H1 (cell line): ENCODE measurements around the gene CBLN3. TPM values are rescaled to one million over a fixed set of nuclear protein-coding genes. Genes with fewer than 3 reads are reported as not detected.

Experiments
- CTCF ChIA-PET: fragments of 300-600 bp; sonication (Branson Sonifier 250); formaldehyde crosslinking; loops from one replicate; lab custom pipeline; 2021; ENCODE audit not compliant: partially characterized antibody; lab: Charles Lee
- POLR2A ChIA-PET: fragments of 300-600 bp; sonication (Branson Sonifier 250); formaldehyde crosslinking; loops from one replicate; lab custom pipeline; 2021; ENCODE audit warnings: inconsistent platforms; ENCODE audit not compliant: partially characterized antibody; lab: Charles Lee
- DNase-seq, 2 experiments: peaks; one replicate each; pipeline versions ENCODE4 v3.0.0 to v3.0.0-alpha.2; 2010 to 2022; ENCODE audit warnings: low spot score in 2 of 2, low read depth in 1 of 2, mixed read lengths in 1 of 2
- FAIRE-seq: peaks from 2 replicates; lab custom pipeline; 2011; peaks lifted over from hg19 to GRCh38; lab: Jason Lieb, UNC
- H2AFZ ChIP-seq: 2 replicates; pipeline ENCODE4 v1.8.1; 2012; ENCODE audit warnings: low read length, inconsistent platforms
- H2AK5ac ChIP-seq: 2 replicates; pipeline ENCODE4 v1.6.1; 2013; ENCODE audit warnings: low read depth, low read length
- H2BK120ac ChIP-seq: replicated peaks from 2 replicates; pipeline ENCODE3; 2013; ENCODE audit warnings: low read depth, low read length, inconsistent platforms
- H2BK12ac ChIP-seq: 2 replicates; pipeline ENCODE4 v1.6.1; 2013; ENCODE audit warnings: low read depth, low read length
- H2BK15ac ChIP-seq: 2 replicates; pipeline ENCODE4 v1.6.1; 2013; ENCODE audit warnings: low read length
- H2BK20ac ChIP-seq: 2 replicates; pipeline ENCODE4 v1.6.1; 2013; ENCODE audit warnings: low read length
- H2BK5ac ChIP-seq: 2 replicates; pipeline ENCODE4 v1.6.1; 2013; ENCODE audit warnings: low read depth, low read length
- H3K14ac ChIP-seq: 2 replicates; pipeline ENCODE4 v1.6.1; 2013; ENCODE audit warnings: inconsistent platforms; ENCODE audit not compliant: insufficient read length
- H3K18ac ChIP-seq: 2 replicates; pipeline ENCODE4 v1.6.1; 2013; ENCODE audit warnings: low read length; ENCODE audit errors: extremely low read depth
- H3K23ac ChIP-seq: 2 replicates; pipeline ENCODE4 v1.6.1; 2013; ENCODE audit warnings: inconsistent platforms; ENCODE audit not compliant: insufficient read length
- H3K23me2 ChIP-seq: 2 replicates; pipeline ENCODE4 v1.6.1; 2013; ENCODE audit warnings: low read depth, low read length
- H3K27ac ChIP-seq: 2 replicates; pipeline ENCODE4 v1.6.1; 2011; ENCODE audit warnings: low read depth, low read length, inconsistent platforms
- H3K27me3 ChIP-seq, 4 experiments: replicated peaks in 1 of 4; 1 replicate in 1 of 4; 2 replicates in 3 of 4; pipeline versions ENCODE4 v1.6.1 to v1.8.1; 2011 to 2013; ENCODE audit warnings: low read length in 3 of 4, mild to moderate bottlenecking in 3 of 4, inconsistent platforms in 2 of 4, mixed read lengths in 2 of 4, moderate library complexity in 1 of 4; ENCODE audit not compliant: control insufficient read depth in 3 of 4, insufficient read depth in 3 of 4; ENCODE audit errors: extremely low read depth in 1 of 4
- H3K36me3 ChIP-seq, 4 experiments: 2 replicates each; pipeline versions ENCODE4 v1.6.1 to v1.8.1; 2011 to 2013; ENCODE audit warnings: mild to moderate bottlenecking in 4 of 4, low read length in 3 of 4, moderate library complexity in 2 of 4, control low read depth in 1 of 4, inconsistent platforms in 1 of 4; ENCODE audit not compliant: insufficient read depth in 4 of 4, control insufficient read depth in 2 of 4
- H3K4ac ChIP-seq: replicated peaks from 2 replicates; pipeline ENCODE3; 2013; ENCODE audit warnings: low read length, low read depth, mixed read lengths, inconsistent platforms; ENCODE audit not compliant: insufficient read length
- H3K4me1 ChIP-seq, 4 experiments: replicated peaks in 1 of 4; 1 replicate in 1 of 4; 2 replicates in 3 of 4; pipeline versions ENCODE4 v1.6.1 to v1.8.1; 2011 to 2013; ENCODE audit warnings: low read length in 3 of 4, inconsistent platforms in 2 of 4, mixed read lengths in 1 of 4; ENCODE audit not compliant: insufficient read depth in 4 of 4, control insufficient read depth in 3 of 4
- H3K4me2 ChIP-seq, 2 experiments: 2 replicates each; pipeline versions ENCODE4 v1.6.1 to v1.8.1; 2011 to 2013; ENCODE audit warnings: low read depth in 2 of 2, low read length in 2 of 2, control low read depth in 1 of 2, inconsistent platforms in 1 of 2, mild to moderate bottlenecking in 1 of 2; ENCODE audit not compliant: insufficient read depth in 1 of 2
- H3K4me3 ChIP-seq, 4 experiments: fragments of 200-600, 300-600 bp in 1 of 4; sonication (generic), shearing (Covaris generic), sonication (Bioruptor Twin) in 1 of 4; 2 replicates each; pipeline versions ENCODE4 v1.5.1 to v1.8.1; 2011 to 2016; ENCODE audit warnings: low read length in 4 of 4, low read depth in 3 of 4, control low read depth in 2 of 4, inconsistent platforms in 2 of 4, mild to moderate bottlenecking in 2 of 4, mixed read lengths in 1 of 4, moderate library complexity in 1 of 4; ENCODE audit not compliant: insufficient read depth in 2 of 4; ENCODE audit errors: extremely low read depth in 1 of 4
- H3K56ac ChIP-seq: replicated peaks from 2 replicates; pipeline ENCODE3; 2013; ENCODE audit warnings: low read depth, mild to moderate bottlenecking, mixed read lengths, low read length, inconsistent platforms; ENCODE audit not compliant: insufficient read length
- H3K79me1 ChIP-seq: 2 replicates; pipeline ENCODE4 v1.6.1; 2013; ENCODE audit warnings: low read depth, low read length, control low read depth
- H3K79me2 ChIP-seq, 2 experiments: 2 replicates each; pipeline versions ENCODE4 v1.6.1 to v1.8.1; 2012 to 2013; ENCODE audit warnings: low read length in 2 of 2, mild to moderate bottlenecking in 2 of 2, inconsistent platforms in 1 of 2; ENCODE audit not compliant: insufficient read depth in 2 of 2, control insufficient read depth in 1 of 2
- H3K9ac ChIP-seq, 4 experiments: replicated peaks in 1 of 4; 1 replicate in 1 of 4; 2 replicates in 3 of 4; pipeline versions ENCODE4 v1.6.1 to v1.8.1; 2011 to 2013; ENCODE audit warnings: low read depth in 3 of 4, low read length in 3 of 4, control low read depth in 2 of 4, mild to moderate bottlenecking in 2 of 4, moderate library complexity in 2 of 4, inconsistent platforms in 1 of 4; ENCODE audit errors: extremely low read depth in 1 of 4
- H3K9me3 ChIP-seq, 2 experiments: 2 replicates each; pipeline versions ENCODE4 v1.6.1 to v1.8.1; 2012 to 2013; ENCODE audit warnings: mild to moderate bottlenecking in 2 of 2, moderate library complexity in 2 of 2, control low read depth in 1 of 2, inconsistent platforms in 1 of 2, low read depth in 1 of 2, low read length in 1 of 2, mixed read lengths in 1 of 2; ENCODE audit not compliant: insufficient read depth in 2 of 2
- H4K20me1 ChIP-seq, 2 experiments: replicated peaks in 1 of 2; 2 replicates each; pipeline versions ENCODE3 to v1.8.1; 2011 to 2013; ENCODE audit warnings: inconsistent platforms in 2 of 2, low read length in 2 of 2, mild to moderate bottlenecking in 1 of 2; ENCODE audit not compliant: insufficient read depth in 2 of 2, control insufficient read depth in 1 of 2
- H4K5ac ChIP-seq: 2 replicates; pipeline ENCODE4 v1.6.1; 2013; ENCODE audit warnings: low read length, low read depth, mixed read lengths, inconsistent platforms; ENCODE audit not compliant: insufficient read length
- H4K8ac ChIP-seq: 2 replicates; pipeline ENCODE4 v1.8.0; 2013; ENCODE audit warnings: mild to moderate bottlenecking, moderate library complexity, low read length, inconsistent platforms; ENCODE audit not compliant: insufficient read depth; ENCODE audit errors: extremely low read depth
- H4K91ac ChIP-seq: replicated peaks from 2 replicates; pipeline ENCODE3; 2013; ENCODE audit warnings: low read length, mixed read lengths, inconsistent platforms; ENCODE audit not compliant: insufficient read length
- ATF2 ChIP-seq: IDR thresholded peaks from 2 replicates; pipeline ENCODE4 v1.6.1; 2012; ENCODE audit warnings: low read length, inconsistent platforms
- CTCF ChIP-seq, 3 experiments: IDR thresholded peaks; 1 replicate in 2 of 3; 2 replicates in 1 of 3; pipeline versions ENCODE4 v1.5.1 to v1.6.1; 2011; ENCODE audit warnings: low read length in 3 of 3, mild to moderate bottlenecking in 3 of 3, inconsistent platforms in 2 of 3, low read depth in 1 of 3, moderate library complexity in 1 of 3; ENCODE audit not compliant: insufficient read depth in 1 of 3; ENCODE audit errors: control extremely low read depth in 1 of 3
- JUND ChIP-seq: IDR thresholded peaks from 2 replicates; pipeline ENCODE4 v1.6.1; 2011; ENCODE audit warnings: mild to moderate bottlenecking, improper control_type of control experiment, low read length
- SP2 ChIP-seq: IDR thresholded peaks from 2 replicates; pipeline ENCODE4 v1.6.1; 2012; ENCODE audit warnings: mild to moderate bottlenecking, low read length, inconsistent platforms
- WGBS, 2 experiments: shearing (Covaris generic) in 1 of 2; methylation state at CpG; one replicate each; pipeline versions ENCODE4 v1.1.6 to v1.1.7; 2013 to 2015; ENCODE audit warnings: low lambda C conversion rate in 2 of 2, mixed read lengths in 2 of 2, inconsistent platforms in 1 of 2, low coverage in 1 of 2, missing lambda C conversion rate in 1 of 2; ENCODE audit not compliant: insufficient replicate concordance in 2 of 2, insufficient coverage in 1 of 2, insufficient read length in 1 of 2; ENCODE audit errors: extremely low coverage in 1 of 2, missing lambda C conversion rate in 1 of 2; 5-methylcytosine and 5-hydroxymethylcytosine counted together
- polyA plus RNA-seq, 7 experiments: library from polyadenylated mRNA; depleted of rRNA in 3 of 7; stranded (reverse) in 5 of 7; unstranded in 2 of 7; fragments of >200 nt in 5 of 7; fragments of 200-250 nt in 2 of 7; gene quantifications; 1 replicate in 5 of 7; 2 replicates in 1 of 7; 4 replicates in 1 of 7; pipeline versions ENCODE4 v1.2.1 to v1.2.3, GENCODE V29; 2011 to 2013; ENCODE audit warnings: missing spikeins in 2 of 7, mixed read lengths in 2 of 7
- total RNA-seq: library from RNA; stranded (reverse); fragmentation: NEBNext Ultra II Directional; extraction: Animal tissue kit (Norgen Biotek cat#: 25700); gene quantifications from 2 replicates; pipeline ENCODE4 v1.2.1, GENCODE V29; 2021

Gene CBLN3
- total and polyA plus RNA-seq, 2 of the 8 experiments (the other 6 are each of a cell fraction or from before 2014, with no cell fraction given): 0.54 to 1.00 TPM

GRCh38 chr14:24404814-24405213 is 24.7 kb downstream of the CBLN3 start:
- no peak for TF ChIP-seq SP2
- no peak for TF ChIP-seq ATF2
- no peak for TF ChIP-seq JUND
- no peak for TF ChIP-seq CTCF (IDR thresholded peaks at IDR 0.05; ENCODE audit: control extremely low read depth in 1 of 3, insufficient read depth in 1 of 3, low read depth in 1 of 3, low read length in 3 of 3)
- TF ChIP-seq, all 59 proteins: peak for 0
- no peak for FAIRE-seq
- no peak for DNase-seq

More at GRCh38 chr14:24404814-24405213, 24.7 kb downstream of the CBLN3 start:
- H3K9ac ChIP-seq: no peak overlapping the region; a peak in 1 of 7 replicates
- no peak overlapping the region for H3K23ac ChIP-seq
- H4K5ac ChIP-seq: no peak overlapping the region
- peaks cover 3% of the 10 kb centered on the region; the same call in 1 of the 2 replicates for H3K79me1 ChIP-seq
- H2BK120ac ChIP-seq: no peak overlapping the region
- H3K23me2 ChIP-seq: peaks cover 2% of the 10 kb centered on the region; the same call in 1 of the 2 replicates
- no peak overlapping the region for H3K4me2 ChIP-seq
- H2BK12ac ChIP-seq: no peak overlapping the region
- H3K56ac ChIP-seq: no peak overlapping the region
- H3K27me3 ChIP-seq: 0 out of 7 replicates have a peak, but pooled peaks cover 0 to 2% (median 0%) of the 10 kb centered on the region in 4 experiments
- H4K20me1 ChIP-seq: peaks cover 0 to 2% of the 10 kb centered on the region in 2 experiments
- ChIA-PET CTCF (interaction anchor here (1.2 to 10.7 kb wide), 9 partner anchors 8 to 76 kb away, joined by 3 to 69 read pairs (median 8); no protein-coding TSS in a partner anchor), POLR2A (interaction anchor here (0.7 to 1.8 kb wide), 3 partner anchors 11 to 28 kb away, joined by 3 to 4 read pairs (median 3); partner anchors contain the start of gene KHNYN)
- 84% methylated on average over 4 of the region's 4 CpGs; no CpG with 5 or more reads in 1 of the 2 experiments for WGBS, 2 experiments
- no peak overlapping the region for H3K4me3 ChIP-seq
- H4K91ac ChIP-seq: no peak overlapping the region
- H2BK5ac ChIP-seq: no peak overlapping the region
- no peak overlapping the region for H3K18ac ChIP-seq
- no peaks in the 10 kb centered on the region for H3K79me2 ChIP-seq
- no peaks in the 10 kb centered on the region for H3K9me3 ChIP-seq
- no peak overlapping the region for H4K8ac ChIP-seq
- H3K4ac ChIP-seq: no peak overlapping the region
- no peak overlapping the region for H3K14ac ChIP-seq
- H3K36me3 ChIP-seq: no peaks in the 10 kb centered on the region; a peak in 2 of 8 replicates
- H3K4me1 ChIP-seq: peaks cover 0 to 4% (median 2%) of the 10 kb centered on the region in 4 experiments; a peak in 4 of 7 replicates
- no peak overlapping the region for H2AK5ac ChIP-seq
- no peak overlapping the region for H3K27ac ChIP-seq
- H2BK20ac ChIP-seq: no peak overlapping the region
- H2BK15ac ChIP-seq: no peak overlapping the region
- no peak overlapping the region for H2AFZ ChIP-seq
